OCI-LY3 (cell line): ENCODE data around the gene ACOT7.

ENCODE experiments used
- H2AFZ ChIP-seq: fragments of 200-600, 300-600 bp; shearing (Covaris generic); 2 replicates; pipeline ENCODE4 v1.6.0; 2014; ENCODE audit warnings: antibody characterized with exemption, low read depth, low read length
- H3K27ac ChIP-seq: fragments of 200-600, 300-600 bp; sonication (generic); 2 replicates; pipeline ENCODE4 v1.5.1; 2014; ENCODE audit warnings: mild to moderate bottlenecking, low read length, moderate library complexity, mixed read lengths
- H3K27me3 ChIP-seq: fragments of 200-600, 300-600 bp; sonication (generic); 2 replicates; pipeline ENCODE4 v1.6.1; 2014; ENCODE audit warnings: low read depth, low read length, mixed read lengths
- H3K36me3 ChIP-seq: fragments of 200-600, 300-600 bp; sonication (generic); replicated peaks from 2 replicates; pipeline ENCODE3; 2014; ENCODE audit warnings: low read depth, low read length, mixed read lengths
- H3K4me1 ChIP-seq: fragments of 300-600, 200-600 bp; sonication (generic); 2 replicates; pipeline ENCODE4 v1.6.1; 2014; ENCODE audit warnings: low read length, mixed read lengths
- H3K4me2 ChIP-seq: fragments of 200-600, 300-600 bp; sonication (generic); 2 replicates; pipeline ENCODE4 v1.6.1; 2014; ENCODE audit warnings: low read length, mixed read lengths
- H3K4me3 ChIP-seq: fragments of 300-600, 200-600 bp; sonication (generic); 2 replicates; pipeline ENCODE4 v1.5.1; 2014; ENCODE audit warnings: antibody characterized with exemption, mild to moderate bottlenecking, low read length, moderate library complexity
- H3K79me2 ChIP-seq: fragments of 300-600, 200-600 bp; shearing (Covaris generic); 2 replicates; pipeline ENCODE4 v1.6.1; 2014; ENCODE audit warnings: mild to moderate bottlenecking, low read length, mixed read lengths
- H3K9ac ChIP-seq: fragments of 300-600, 200-600 bp; shearing (Covaris generic); 2 replicates; pipeline ENCODE4 v1.6.0; 2014; ENCODE audit warnings: mild to moderate bottlenecking, low read length, moderate library complexity
- H3K9me3 ChIP-seq: fragments of 200-600, 300-600 bp; shearing (Covaris generic); 2 replicates; pipeline ENCODE4 v1.6.1; 2014; ENCODE audit warnings: low read length, mixed read lengths; ENCODE audit not compliant: insufficient read depth
- H4K20me1 ChIP-seq: fragments of 200-600, 300-600 bp; sonication (generic); 2 replicates; pipeline ENCODE4 v1.6.1; 2016; ENCODE audit warnings: low read length, mixed read lengths; ENCODE audit not compliant: insufficient read depth
- EZH2phosphoT487 ChIP-seq: fragments of 200-600 bp; shearing (Covaris generic); IDR thresholded peaks from 2 replicates; pipeline ENCODE4 v1.6.1; 2018; ENCODE audit warnings: antibody characterized with exemption, mixed run types, low read depth
- TF ChIP-seq, protein P1 (sequence below): fragments of 200-600, 300-600 bp; sonication (generic); IDR thresholded peaks from 2 replicates; pipeline ENCODE4 v1.5.1; 2014; ENCODE audit warnings: antibody characterized with exemption, low read length, low read depth

ACOT7 gene

DNA sequence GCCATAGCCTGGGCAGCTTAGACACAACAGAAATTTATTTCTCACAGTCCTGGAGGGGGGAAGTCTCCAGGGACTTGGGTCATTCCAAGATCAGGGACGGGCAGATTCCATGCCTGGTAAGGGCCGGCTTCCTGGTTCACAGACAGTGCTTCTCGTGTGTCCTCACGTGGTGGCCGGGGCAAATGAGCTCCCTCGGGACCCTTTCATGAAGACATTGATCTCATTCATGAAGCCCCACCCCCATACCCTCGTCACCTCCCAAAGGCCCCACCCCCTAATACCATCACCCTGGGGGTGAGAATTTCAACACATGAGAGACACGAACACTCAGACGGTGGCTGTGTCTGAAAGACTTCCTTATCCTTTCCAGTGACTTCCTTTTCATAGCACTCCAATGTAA is 51.5 kb downstream of the ACOT7 start:
- Histone ChIP-seq H3K27ac (no peak overlapping the region), H3K4me1 (no peaks in the 10 kb centered on the region), H2AFZ (no peak overlapping the region), H3K9me3 (no peaks in the 10 kb centered on the region), H4K20me1 (no peaks in the 10 kb centered on the region), H3K4me3 (no peak overlapping the region), H3K9ac (no peak overlapping the region), H3K4me2 (no peak overlapping the region), H3K27me3 (no peaks in the 10 kb centered on the region), H3K36me3 (no peaks in the 10 kb centered on the region), H3K79me2 (no peaks in the 10 kb centered on the region)
- TF ChIP-seq, protein P1, sequence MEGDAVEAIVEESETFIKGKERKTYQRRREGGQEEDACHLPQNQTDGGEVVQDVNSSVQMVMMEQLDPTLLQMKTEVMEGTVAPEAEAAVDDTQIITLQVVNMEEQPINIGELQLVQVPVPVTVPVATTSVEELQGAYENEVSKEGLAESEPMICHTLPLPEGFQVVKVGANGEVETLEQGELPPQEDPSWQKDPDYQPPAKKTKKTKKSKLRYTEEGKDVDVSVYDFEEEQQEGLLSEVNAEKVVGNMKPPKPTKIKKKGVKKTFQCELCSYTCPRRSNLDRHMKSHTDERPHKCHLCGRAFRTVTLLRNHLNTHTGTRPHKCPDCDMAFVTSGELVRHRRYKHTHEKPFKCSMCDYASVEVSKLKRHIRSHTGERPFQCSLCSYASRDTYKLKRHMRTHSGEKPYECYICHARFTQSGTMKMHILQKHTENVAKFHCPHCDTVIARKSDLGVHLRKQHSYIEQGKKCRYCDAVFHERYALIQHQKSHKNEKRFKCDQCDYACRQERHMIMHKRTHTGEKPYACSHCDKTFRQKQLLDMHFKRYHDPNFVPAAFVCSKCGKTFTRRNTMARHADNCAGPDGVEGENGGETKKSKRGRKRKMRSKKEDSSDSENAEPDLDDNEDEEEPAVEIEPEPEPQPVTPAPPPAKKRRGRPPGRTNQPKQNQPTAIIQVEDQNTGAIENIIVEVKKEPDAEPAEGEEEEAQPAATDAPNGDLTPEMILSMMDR: no peak
- TF ChIP-seq EZH2phosphoT487: no peak

DNA sequence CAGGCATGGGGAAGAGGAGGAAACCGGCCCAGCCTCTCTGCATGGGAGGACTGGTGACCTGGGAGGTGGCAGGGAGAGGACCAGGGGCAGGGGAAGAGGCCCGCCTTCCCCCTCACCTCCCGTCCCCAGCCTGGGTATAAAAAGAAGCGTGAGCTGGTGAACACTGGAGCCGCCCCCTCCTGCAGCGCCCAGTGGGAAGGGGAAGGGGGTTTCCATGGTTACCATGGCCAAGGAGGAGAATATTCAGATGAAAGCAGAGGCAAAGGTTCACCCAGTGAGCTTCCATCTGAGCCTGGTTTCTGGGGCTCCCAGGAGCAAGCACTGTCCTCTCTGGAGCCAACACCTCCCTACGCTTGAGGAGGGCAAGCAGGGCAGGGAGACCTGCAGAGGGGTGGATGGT is 54.9 kb downstream of the ACOT7 start:
- no peak overlapping the region for H3K4me3 ChIP-seq
- no peaks in the 10 kb centered on the region for H3K4me1 ChIP-seq
- H3K79me2 ChIP-seq: no peaks in the 10 kb centered on the region
- no peak overlapping the region for H2AFZ ChIP-seq
- no peaks in the 10 kb centered on the region for H3K27me3 ChIP-seq
- H3K4me2 ChIP-seq: no peak overlapping the region
- H3K9ac ChIP-seq: no peak overlapping the region
- H3K36me3 ChIP-seq: no peaks in the 10 kb centered on the region
- H3K27ac ChIP-seq: no peak overlapping the region
- TF ChIP-seq, protein P1: no peak
- no peak for TF ChIP-seq EZH2phosphoT487
- no peaks in the 10 kb centered on the region for H4K20me1 ChIP-seq
- H3K9me3 ChIP-seq: no peaks in the 10 kb centered on the region

DNA sequence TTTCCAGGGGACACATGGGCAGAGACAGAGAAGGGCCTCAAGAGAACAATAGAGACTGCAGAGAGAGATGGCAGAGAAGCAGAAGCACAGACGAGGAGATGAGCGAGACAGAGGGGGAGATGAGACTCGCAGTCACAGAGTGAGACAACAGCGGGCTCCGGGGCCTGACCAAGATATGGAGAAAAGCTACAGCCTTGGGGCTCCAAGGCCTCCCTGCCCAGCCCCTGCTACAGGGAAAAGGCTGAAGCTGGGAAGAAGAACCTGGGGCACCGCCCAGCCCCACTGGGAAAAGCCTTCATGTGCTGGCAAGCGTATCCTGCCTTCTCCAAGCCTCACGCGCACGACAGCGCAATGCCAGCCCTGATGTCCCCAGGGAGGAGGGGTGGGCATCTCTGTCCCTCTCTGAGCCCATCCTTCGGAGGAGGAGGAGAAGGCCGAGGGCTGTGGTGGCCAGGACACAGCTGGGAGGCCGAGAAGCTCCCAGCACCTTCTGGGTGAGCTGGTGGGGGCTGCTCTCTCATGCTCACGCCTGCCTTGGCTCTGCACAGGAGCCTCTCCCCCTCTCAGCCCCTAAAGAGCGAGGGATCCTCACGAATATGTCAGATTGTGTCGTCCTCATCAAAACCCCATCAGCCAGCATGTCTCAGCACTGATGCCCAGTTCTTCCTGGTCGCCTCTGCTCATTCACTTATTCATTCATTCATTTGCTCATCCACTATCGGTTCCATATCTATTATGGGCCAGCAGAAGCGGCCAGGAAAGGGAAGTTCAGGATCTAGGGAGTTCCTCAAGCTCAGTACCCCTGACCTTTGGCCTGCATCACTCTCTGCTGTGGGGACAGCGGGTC is 56.6 kb downstream of the ACOT7 start:
- Histone ChIP-seq H3K4me3 (no peak overlapping the region), H3K9ac (no peak overlapping the region), H2AFZ (no peak overlapping the region), H3K4me2 (no peak overlapping the region), H4K20me1 (no peaks in the 10 kb centered on the region), H3K9me3 (no peaks in the 10 kb centered on the region), H3K4me1 (no peaks in the 10 kb centered on the region), H3K79me2 (no peaks in the 10 kb centered on the region), H3K27ac (no peak overlapping the region), H3K27me3 (no peaks in the 10 kb centered on the region), H3K36me3 (no peaks in the 10 kb centered on the region)
- TF ChIP-seq, protein P1: no peak
- TF ChIP-seq EZH2phosphoT487: no peak

DNA sequence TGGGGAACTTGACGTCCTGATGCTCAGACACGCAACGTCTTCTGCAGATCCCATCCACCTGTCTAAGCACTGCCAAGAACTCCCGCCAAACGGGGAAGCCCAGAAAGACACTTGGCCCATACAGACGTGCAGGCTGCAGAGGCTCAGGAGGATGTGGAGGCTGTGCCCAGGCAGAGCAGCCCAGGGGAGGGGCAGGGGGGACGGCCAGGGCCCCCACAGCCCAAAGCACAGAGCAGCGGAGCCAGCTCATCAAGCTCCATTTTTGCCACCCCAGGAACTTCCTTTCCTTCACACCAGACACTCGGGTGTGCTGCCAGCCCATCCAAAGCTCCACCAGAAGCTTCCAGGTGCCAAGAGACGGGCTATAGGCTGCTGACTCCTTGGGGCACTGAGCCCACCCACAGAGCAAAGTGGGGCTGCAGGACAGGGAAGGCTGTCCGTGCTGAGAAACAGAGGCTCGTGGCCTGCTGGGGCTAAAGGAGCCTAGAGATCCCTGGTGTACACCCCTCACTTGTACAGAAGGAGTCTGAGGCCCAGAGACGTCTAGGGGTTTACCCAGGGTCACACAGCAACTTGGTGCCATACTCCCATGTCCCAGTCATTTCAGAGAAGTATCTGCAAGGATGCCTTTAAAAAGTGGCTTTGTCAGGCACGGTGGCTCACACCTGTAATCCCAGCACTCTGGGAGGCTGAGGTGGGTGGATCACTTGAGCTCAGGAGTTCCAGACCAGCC is 59.1 kb downstream of the ACOT7 start:
- H4K20me1 ChIP-seq: no peaks in the 10 kb centered on the region
- H3K4me2 ChIP-seq: no peak overlapping the region
- H3K36me3 ChIP-seq: no peaks in the 10 kb centered on the region
- H3K9me3 ChIP-seq: no peaks in the 10 kb centered on the region
- no peak overlapping the region for H2AFZ ChIP-seq
- no peaks in the 10 kb centered on the region for H3K79me2 ChIP-seq
- no peak overlapping the region for H3K27ac ChIP-seq
- no peak overlapping the region for H3K4me3 ChIP-seq
- H3K4me1 ChIP-seq: no peaks in the 10 kb centered on the region
- H3K9ac ChIP-seq: no peak overlapping the region
- no peak for TF ChIP-seq EZH2phosphoT487
- TF ChIP-seq, protein P1: no peak
- H3K27me3 ChIP-seq: no peaks in the 10 kb centered on the region
